ENCODE results near the gene FYTTD1. TPM values are rescaled to one million over a fixed set of nuclear protein-coding genes. Genes with fewer than 3 reads are reported as not detected.

Gene FYTTD1
- total RNA-seq, 3 donors from 2014 or later (not counting 1 experiment from before 2014, with no cell fraction given), result 58.0 to 75.6 (median 72.2) TPM

- H3K27me3 Mint-ChIP-seq (ENCODE audit: low read depth in 2 of 2), result no peaks in the 10 kb centered on the region
- peak; percentile 8 for TF ChIP-seq CTCF (IDR thresholded peaks at IDR 0.05)
- H3K27ac Mint-ChIP-seq, result peak overlapping the region; percentile 79 to 89
- no peaks in the 10 kb centered on the region for H3K36me3 ChIP-seq (ENCODE audit: control insufficient read depth, insufficient read depth, low read length)
- intact Hi-C loops (cut with micrococcal nuclease), result loop anchor here (5.0 kb wide), 1 partner anchor 206 kb away; no protein-coding TSS in a partner anchor
- no peaks in the 10 kb centered on the region for H3K9me3 ChIP-seq (ENCODE audit: control insufficient read depth, insufficient read depth, low read length)
- H3K4me3 ChIP-seq (ENCODE audit: low read length), result no peak overlapping the region
- WGBS (ENCODE audit: insufficient coverage), result 95% methylated on average over 3 of the region's 3 CpGs
- DNase-seq, result peak in 1 of 2 donors; percentile 37
- no peak overlapping the region for H3K27ac ChIP-seq (ENCODE audit: low read length)
- H3K4me1 Mint-ChIP-seq, result peaks cover 56% of the 10 kb centered on the region in 2 donors
- no peaks in the 10 kb centered on the region for H3K9me3 Mint-ChIP-seq
- H3K4me3 Mint-ChIP-seq, result peak overlapping the region; percentile 60
- no peak for ATAC-seq
- peaks cover 6% of the 10 kb centered on the region for H3K4me1 ChIP-seq (ENCODE audit: control insufficient read depth, insufficient read depth, low read length)
- H3K36me3 Mint-ChIP-seq, result no peaks in the 10 kb centered on the region
- no peaks in the 10 kb centered on the region for H3K27me3 ChIP-seq (ENCODE audit: control insufficient read depth, insufficient read depth, low read length)
These were observed 53.2 kb downstream of the FYTTD1 start for GRCh38 chr3:197802779-197803459.

DNA sequence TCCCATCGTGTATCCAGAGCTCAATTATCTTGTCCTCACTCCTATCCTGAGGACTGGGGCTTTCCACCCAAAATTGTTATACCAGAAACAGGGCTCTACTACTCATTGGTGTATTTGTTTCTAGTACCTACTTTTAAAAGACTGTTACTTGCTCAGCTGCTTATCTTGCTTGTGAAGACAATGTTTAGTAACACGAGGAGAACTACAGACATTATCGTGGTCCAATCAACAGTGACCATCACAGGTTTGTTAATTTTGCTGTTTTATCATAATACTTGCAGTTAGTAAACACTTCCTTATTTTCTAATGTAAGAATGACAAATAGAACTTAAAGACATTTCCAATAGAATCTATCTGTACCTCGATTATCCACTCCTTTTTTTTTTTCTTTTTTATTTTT, 54.8 kb downstream of the FYTTD1 start:
- DNase-seq, result no peak
- Histone ChIP-seq H3K4me1 (ENCODE audit: control insufficient read depth, insufficient read depth, low read length) (peaks cover 6% of the 10 kb centered on the region), H3K27me3 (ENCODE audit: control insufficient read depth, insufficient read depth, low read length) (no peaks in the 10 kb centered on the region), H3K9me3 (ENCODE audit: control insufficient read depth, insufficient read depth, low read length) (no peaks in the 10 kb centered on the region), H3K27ac (ENCODE audit: low read length) (no peak overlapping the region), H3K4me3 (ENCODE audit: low read length) (no peak overlapping the region), H3K36me3 (ENCODE audit: control insufficient read depth, insufficient read depth, low read length) (no peaks in the 10 kb centered on the region)
- peaks cover 55 to 59% of the 10 kb centered on the region in 2 donors for H3K4me1 Mint-ChIP-seq
- no peak for TF ChIP-seq CTCF (IDR thresholded peaks at IDR 0.05)
- no peak overlapping the region for H3K4me3 Mint-ChIP-seq
- peak in 1 of 3 donors; percentile 45 for ATAC-seq
- 85% methylated on average over 3 of the region's 4 CpGs for WGBS (ENCODE audit: insufficient coverage)
- intact Hi-C loops (cut with micrococcal nuclease), result loop anchor here (5.0 kb wide), 1 partner anchor 207 kb away; no protein-coding TSS in a partner anchor
- no peaks in the 10 kb centered on the region for H3K9me3 Mint-ChIP-seq
- no peak overlapping the region for H3K27ac Mint-ChIP-seq
- H3K36me3 Mint-ChIP-seq, result no peaks in the 10 kb centered on the region
- no peaks in the 10 kb centered on the region for H3K27me3 Mint-ChIP-seq (ENCODE audit: low read depth in 2 of 2)

DNA sequence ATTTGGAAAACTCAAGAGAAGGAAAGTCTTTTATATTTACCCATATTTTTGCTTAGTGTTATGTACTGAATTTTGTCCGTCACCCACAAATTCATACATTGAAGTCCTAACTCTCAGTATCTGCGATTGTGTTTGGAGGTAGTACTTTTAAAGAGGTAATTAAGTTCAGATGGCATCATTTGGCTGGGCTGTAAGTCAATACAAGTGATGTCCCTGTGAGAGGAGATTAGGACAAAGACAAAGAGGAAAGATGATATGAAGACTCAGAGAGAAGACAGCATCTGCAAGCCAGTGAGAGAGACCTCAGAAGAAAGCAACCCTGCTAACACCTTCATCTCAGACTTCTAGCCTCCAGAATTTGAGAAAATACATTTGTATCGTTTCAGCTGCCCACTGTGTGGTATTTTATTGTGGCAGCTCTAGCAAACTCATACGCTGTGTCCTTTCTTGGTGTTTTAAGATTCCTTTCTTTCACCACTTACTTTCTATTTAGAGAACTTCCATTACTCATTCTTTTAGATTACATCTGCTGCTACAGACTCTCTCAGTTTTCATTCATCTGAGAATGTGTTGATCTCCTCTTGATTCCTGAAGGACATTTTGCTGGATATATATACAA, 58.4 kb downstream of the FYTTD1 start:
- Mint-ChIP-seq H3K9me3 (no peaks in the 10 kb centered on the region), H3K36me3 (no peaks in the 10 kb centered on the region), H3K4me1 (peaks cover 37 to 41% of the 10 kb centered on the region in 2 donors), H3K4me3 (no peak overlapping the region), H3K27ac (peak overlapping the region; percentile 10 to 61), H3K27me3 (ENCODE audit: low read depth in 2 of 2) (no peaks in the 10 kb centered on the region)
- Histone ChIP-seq H3K4me3 (ENCODE audit: low read length) (no peak overlapping the region), H3K27me3 (ENCODE audit: control insufficient read depth, insufficient read depth, low read length) (no peaks in the 10 kb centered on the region), H3K4me1 (ENCODE audit: control insufficient read depth, insufficient read depth, low read length) (no peaks in the 10 kb centered on the region), H3K27ac (ENCODE audit: low read length) (no peak overlapping the region), H3K9me3 (ENCODE audit: control insufficient read depth, insufficient read depth, low read length) (no peaks in the 10 kb centered on the region), H3K36me3 (ENCODE audit: control insufficient read depth, insufficient read depth, low read length) (no peaks in the 10 kb centered on the region)
- ATAC-seq, result no peak
- no peak for DNase-seq
- intact Hi-C loops (cut with micrococcal nuclease), result no loop called here
- no peak for TF ChIP-seq CTCF (IDR thresholded peaks at IDR 0.05)
- 65% methylated on average over 2 of the region's 4 CpGs for WGBS (ENCODE audit: insufficient coverage)

Measured in natural killer cell (primary cell).